Mesenchymal stem cell (in vitro differentiated cells and primary cell): ENCODE data around the gene CHMP6.

Experiments used
- DNase-seq: peaks from one replicate; pipeline ENCODE4 v3.0.0-alpha.2; 2013
- H2AFZ ChIP-seq: one replicate; pipeline ENCODE4 v1.6.1; 2013; ENCODE audit warnings: low read depth, mild to moderate bottlenecking, control low read depth, inconsistent platforms, low read length, moderate library complexity
- H2AK5ac ChIP-seq: 2 replicates; pipeline ENCODE4 v1.6.1; 2013; ENCODE audit warnings: low read length, moderate library complexity, mild to moderate bottlenecking, inconsistent platforms; ENCODE audit not compliant: severe bottlenecking
- H2BK120ac ChIP-seq: one replicate; pipeline ENCODE4 v1.6.1; 2013; ENCODE audit warnings: low read depth, mild to moderate bottlenecking, inconsistent platforms, low read length, moderate library complexity
- H2BK12ac ChIP-seq, 2 experiments: one replicate each; pipeline ENCODE4 v1.6.1; 2013; ENCODE audit warnings: inconsistent platforms in 2 of 2, low read length in 2 of 2, mild to moderate bottlenecking in 2 of 2, moderate library complexity in 2 of 2, control low read depth in 1 of 2
- H2BK15ac ChIP-seq: one replicate; pipeline ENCODE4 v1.6.1; 2013; ENCODE audit warnings: mild to moderate bottlenecking, low read depth, inconsistent platforms; ENCODE audit not compliant: poor library complexity, severe bottlenecking
- H2BK5ac ChIP-seq: 2 replicates; pipeline ENCODE4 v1.6.1; 2013; ENCODE audit warnings: low read depth, mild to moderate bottlenecking, low read length, control low read depth, inconsistent platforms; ENCODE audit not compliant: poor library complexity, severe bottlenecking
- H3K14ac ChIP-seq, 2 experiments: one replicate each; pipeline ENCODE4 v1.6.1; 2013; ENCODE audit warnings: inconsistent platforms in 2 of 2, low read length in 2 of 2, control low read depth in 1 of 2, mild to moderate bottlenecking in 1 of 2, moderate library complexity in 1 of 2
- H3K18ac ChIP-seq, 2 experiments: one replicate each; pipeline ENCODE4 v1.6.1; 2013; ENCODE audit warnings: inconsistent platforms in 2 of 2, low read length in 2 of 2, control low read depth in 1 of 2, low read depth in 1 of 2, mild to moderate bottlenecking in 1 of 2
- H3K23ac ChIP-seq, 2 experiments: one replicate each; pipeline ENCODE4 v1.6.1; 2013; ENCODE audit warnings: inconsistent platforms in 2 of 2, low read length in 2 of 2, mild to moderate bottlenecking in 2 of 2, moderate library complexity in 2 of 2, control low read depth in 1 of 2
- H3K27ac ChIP-seq: 2 replicates; pipeline ENCODE4 v1.5.1; 2013; ENCODE audit warnings: mild to moderate bottlenecking, moderate library complexity, low read length, control low read depth, inconsistent platforms; ENCODE audit not compliant: poor library complexity, severe bottlenecking
- H3K27me3 ChIP-seq, 2 experiments: 2 replicates each; pipeline versions ENCODE4 v1.6.1 to v1.7.0; 2013; ENCODE audit warnings: low read length in 2 of 2, mild to moderate bottlenecking in 2 of 2, moderate library complexity in 2 of 2, control low read depth in 1 of 2, inconsistent platforms in 1 of 2; ENCODE audit not compliant: control insufficient read depth in 1 of 2, insufficient read depth in 1 of 2
- H3K36me3 ChIP-seq, 2 experiments: 2 replicates each; pipeline versions ENCODE4 v1.6.1 to v1.7.0; 2013; ENCODE audit warnings: low read length in 2 of 2, control low read depth in 1 of 2, inconsistent platforms in 1 of 2, low read depth in 1 of 2, mild to moderate bottlenecking in 1 of 2; ENCODE audit not compliant: insufficient read depth in 2 of 2, control insufficient read depth in 1 of 2
- H3K4ac ChIP-seq, 2 experiments: one replicate each; pipeline ENCODE4 v1.6.1; 2013; ENCODE audit warnings: inconsistent platforms in 2 of 2, low read length in 2 of 2, mild to moderate bottlenecking in 2 of 2, moderate library complexity in 2 of 2, control low read depth in 1 of 2, low read depth in 1 of 2
- H3K4me1 ChIP-seq: 2 replicates; pipeline ENCODE4 v1.6.1; 2013; ENCODE audit warnings: low read depth, low read length, control low read depth; ENCODE audit not compliant: control insufficient read depth, insufficient read depth
- H3K4me2 ChIP-seq: 2 replicates; pipeline ENCODE4 v1.6.1; 2013; ENCODE audit warnings: low read length, mild to moderate bottlenecking, inconsistent platforms; ENCODE audit not compliant: poor library complexity, severe bottlenecking
- H3K4me3 ChIP-seq, 2 experiments: 2 replicates each; pipeline versions ENCODE4 v1.5.1 to v1.7.0; 2013; ENCODE audit warnings: low read length in 2 of 2, mild to moderate bottlenecking in 2 of 2, control low read depth in 1 of 2, low read depth in 1 of 2; ENCODE audit not compliant: insufficient read depth in 1 of 2
- H3K79me1 ChIP-seq: replicated peaks from 2 replicates; pipeline ENCODE4 v1.6.1; 2013; ENCODE audit warnings: mild to moderate bottlenecking, control low read depth, low read length, inconsistent platforms; ENCODE audit not compliant: poor library complexity, severe bottlenecking
- H3K9ac ChIP-seq: 2 replicates; pipeline ENCODE4 v1.7.0; 2013; ENCODE audit warnings: mild to moderate bottlenecking, low read length, moderate library complexity
- H3K9me3 ChIP-seq: 2 replicates; pipeline ENCODE4 v1.7.0; 2013; ENCODE audit warnings: mild to moderate bottlenecking, low read length; ENCODE audit not compliant: control insufficient read depth
- H4K8ac ChIP-seq: one replicate; pipeline ENCODE4 v1.6.1; 2013; ENCODE audit warnings: inconsistent platforms, mild to moderate bottlenecking, low read length, moderate library complexity
- H4K91ac ChIP-seq: one replicate; pipeline ENCODE4 v1.6.1; 2013; ENCODE audit warnings: mild to moderate bottlenecking, low read length, inconsistent platforms
- WGBS: methylation state at CpG from one replicate; pipeline ENCODE4 v1.1.7; 2013; ENCODE audit warnings: mixed read lengths; 5-methylcytosine and 5-hydroxymethylcytosine counted together

CHMP6 gene

GRCh38 chr17:80998118-80998747 lies 6.6 kb downstream of the CHMP6 start:
- Histone ChIP-seq H3K9me3 (no peaks in the 10 kb centered on the region), H2BK12ac (no peak overlapping the region), H2BK120ac (no peak overlapping the region), H3K4ac (no peak overlapping the region), H2BK15ac (no peak overlapping the region), H3K18ac (no peak overlapping the region), H3K27me3 (peaks cover 17 to 19% of the 10 kb centered on the region in 2 experiments), H3K4me1 (peaks cover 10% of the 10 kb centered on the region), H4K8ac (peak overlapping the region; percentile 5), H2AFZ (no peak overlapping the region), H3K9ac (no peak overlapping the region), H4K91ac (no peak overlapping the region), H2BK5ac (no peak overlapping the region), H2AK5ac (no peak overlapping the region), H3K23ac (no peak overlapping the region), H3K14ac (no peak overlapping the region), H3K4me3 (no peak overlapping the region), H3K36me3 (peaks cover 48 to 68% of the 10 kb centered on the region in 2 experiments), H3K79me1 (peaks cover 8% of the 10 kb centered on the region), H3K4me2 (no peak overlapping the region), H3K27ac (no peak overlapping the region)
- DNase-seq: no peak
- 97% methylated on average over 19 of the region's 19 CpGs for WGBS

- no peaks in the 10 kb centered on the region for H3K9me3 ChIP-seq
- no peak overlapping the region for H4K91ac ChIP-seq
- no peak overlapping the region for H3K27ac ChIP-seq
- no peak overlapping the region for H3K23ac ChIP-seq
- H3K4me1 ChIP-seq: peaks cover 12% of the 10 kb centered on the region
- no peak overlapping the region for H2BK15ac ChIP-seq
- peaks cover 48 to 68% of the 10 kb centered on the region in 2 experiments for H3K36me3 ChIP-seq
- H3K4me3 ChIP-seq: no peak overlapping the region
- DNase-seq: no peak
- H2BK12ac ChIP-seq: no peak overlapping the region
- peaks cover 24 to 25% of the 10 kb centered on the region in 2 experiments for H3K27me3 ChIP-seq
- no peak overlapping the region for H2BK120ac ChIP-seq
- no peak overlapping the region for H3K4ac ChIP-seq
- H4K8ac ChIP-seq: no peak overlapping the region
- no peak overlapping the region for H2AFZ ChIP-seq
- no peak overlapping the region for H3K9ac ChIP-seq
- no peak overlapping the region for H3K18ac ChIP-seq
- H3K14ac ChIP-seq: no peak overlapping the region
- no peak overlapping the region for H3K4me2 ChIP-seq
- peaks cover 4% of the 10 kb centered on the region for H3K79me1 ChIP-seq
- no peak overlapping the region for H2AK5ac ChIP-seq
- WGBS: 94% methylated on average over 39 of the region's 39 CpGs
- no peak overlapping the region for H2BK5ac ChIP-seq
These were observed 7.3 kb downstream of the CHMP6 start for GRCh38 chr17:80998748-80999535.

GRCh38 chr17:80999536-81000333 lies 8.1 kb downstream of the CHMP6 start:
- no peak overlapping the region for H3K23ac ChIP-seq
- no peak overlapping the region for H2AK5ac ChIP-seq
- H2BK120ac ChIP-seq: no peak overlapping the region
- H3K4me1 ChIP-seq: peaks cover 13% of the 10 kb centered on the region
- peaks cover 48 to 62% of the 10 kb centered on the region in 2 experiments for H3K36me3 ChIP-seq
- H3K27ac ChIP-seq: no peak overlapping the region
- H4K91ac ChIP-seq: peak overlapping the region; percentile 54
- H3K9me3 ChIP-seq: no peaks in the 10 kb centered on the region
- no peak overlapping the region for H2BK5ac ChIP-seq
- 96% methylated on average over 40 of the region's 40 CpGs for WGBS
- H3K4ac ChIP-seq: no peak overlapping the region
- no peaks in the 10 kb centered on the region for H3K79me1 ChIP-seq
- no peak overlapping the region for H2AFZ ChIP-seq
- no peak overlapping the region for H3K4me3 ChIP-seq
- no peak overlapping the region for H2BK12ac ChIP-seq
- no peak for DNase-seq
- no peak overlapping the region for H4K8ac ChIP-seq
- H3K9ac ChIP-seq: no peak overlapping the region
- no peak overlapping the region for H2BK15ac ChIP-seq
- H3K18ac ChIP-seq: no peak overlapping the region
- no peak overlapping the region for H3K4me2 ChIP-seq
- H3K27me3 ChIP-seq: peaks cover 28 to 30% of the 10 kb centered on the region in 2 experiments
- no peak overlapping the region for H3K14ac ChIP-seq

GRCh38 chr17:81000334-81000630 lies 8.6 kb downstream of the CHMP6 start:
- no peak overlapping the region for H3K27ac ChIP-seq
- no peak overlapping the region for H2BK15ac ChIP-seq
- DNase-seq: no peak
- H3K4me1 ChIP-seq: peaks cover 13% of the 10 kb centered on the region
- no peak overlapping the region for H4K8ac ChIP-seq
- no peak overlapping the region for H3K23ac ChIP-seq
- H2AK5ac ChIP-seq: no peak overlapping the region
- peaks cover 45 to 56% of the 10 kb centered on the region in 2 experiments for H3K36me3 ChIP-seq
- H3K9ac ChIP-seq: no peak overlapping the region
- no peak overlapping the region for H2AFZ ChIP-seq
- no peaks in the 10 kb centered on the region for H3K9me3 ChIP-seq
- 98% methylated on average over 8 of the region's 8 CpGs for WGBS
- no peak overlapping the region for H3K4me3 ChIP-seq
- H2BK12ac ChIP-seq: no peak overlapping the region
- H4K91ac ChIP-seq: no peak overlapping the region
- no peak overlapping the region for H3K18ac ChIP-seq
- no peak overlapping the region for H3K14ac ChIP-seq
- no peak overlapping the region for H2BK5ac ChIP-seq
- H3K4me2 ChIP-seq: no peak overlapping the region
- no peak overlapping the region for H3K4ac ChIP-seq
- H3K79me1 ChIP-seq: no peaks in the 10 kb centered on the region
- H2BK120ac ChIP-seq: no peak overlapping the region
- H3K27me3 ChIP-seq: peaks cover 31 to 34% of the 10 kb centered on the region in 2 experiments
